Measurements from ENCODE around the gene NUP98. TPM values are rescaled to one million over a fixed set of nuclear protein-coding genes. Genes with fewer than 3 reads are reported as not detected.

Gene NUP98
- total RNA-seq, 2 experiments from 2014 or later = 102 to 115 TPM

GRCh38 chr11:3642071-3642951 is 155.0 kb downstream of the NUP98 start:
- Histone ChIP-seq H3K4me1 (ENCODE audit: insufficient read depth, low read length, poor library complexity, severe bottlenecking) (no peaks in the 10 kb centered on the region), H3K4me3 (ENCODE audit: low read depth, low read length, poor library complexity, severe bottlenecking) (no peak overlapping the region), H3K9me2 (ENCODE audit: insufficient read depth, low read length) (no peaks in the 10 kb centered on the region), H4K20me1 (ENCODE audit: insufficient read depth, low read length) (no peaks in the 10 kb centered on the region), H3K79me2 (ENCODE audit: insufficient read depth, low read depth, low read length) (no peaks in the 10 kb centered on the region), H2AFZ (ENCODE audit: low read length) (no peak overlapping the region), H3K4me2 (ENCODE audit: low read length) (no peak overlapping the region), H3K27ac (ENCODE audit: low read depth, low read length, poor library complexity, severe bottlenecking) (no peak overlapping the region), H3K9me3 (ENCODE audit: low read length) (no peaks in the 10 kb centered on the region), H3K36me3 (ENCODE audit: insufficient read depth, low read length) (no peaks in the 10 kb centered on the region)
- CTCF ChIA-PET (ENCODE audit: unreplicated experiment) = no interaction called here
- TF ChIP-seq CTCF (conservative IDR thresholded peaks at IDR 0.05; ENCODE audit: low read length) (no peak), EZH2phosphoT487 (IDR thresholded peaks at IDR 0.05; ENCODE audit: borderline replicate concordance, low read depth, low read length) (no peak)
- intact Hi-C loops (cut with micrococcal nuclease; ENCODE audit: unreplicated experiment) = no loop called here
- POLR2A ChIA-PET = no interaction called here
- no peak for DNase-seq (ENCODE audit: low spot score)
- BruUV-seq (replicated peaks) = no TSS peak

- BruUV-seq (replicated peaks) = no TSS peak
- Histone ChIP-seq H3K27ac (ENCODE audit: low read depth, low read length, poor library complexity, severe bottlenecking) (no peak within 1 kb of the TSS), H3K4me1 (ENCODE audit: insufficient read depth, low read length, poor library complexity, severe bottlenecking) (no peaks in the 10 kb centered on the region), H3K9me2 (ENCODE audit: insufficient read depth, low read length) (no peaks in the 10 kb centered on the region), H3K9me3 (ENCODE audit: low read length) (no peaks in the 10 kb centered on the region), H4K20me1 (ENCODE audit: insufficient read depth, low read length) (no peaks in the 10 kb centered on the region), H3K4me3 (ENCODE audit: low read depth, low read length, poor library complexity, severe bottlenecking) (no peak within 1 kb of the TSS), H3K36me3 (ENCODE audit: insufficient read depth, low read length) (no peaks in the 10 kb centered on the region), H3K4me2 (ENCODE audit: low read length) (no peak within 1 kb of the TSS), H3K79me2 (ENCODE audit: insufficient read depth, low read depth, low read length) (no peaks in the 10 kb centered on the region), H2AFZ (ENCODE audit: low read length) (no peak within 1 kb of the TSS)
- CTCF ChIA-PET (ENCODE audit: unreplicated experiment) = no interaction called here
- no peak for DNase-seq (ENCODE audit: low spot score)
- TF ChIP-seq CTCF (conservative IDR thresholded peaks at IDR 0.05; ENCODE audit: low read length) = no peak
- POLR2A ChIA-PET = no interaction called here
- intact Hi-C loops (cut with micrococcal nuclease; ENCODE audit: unreplicated experiment) = no loop called here
Observed at GRCh38 chr11:3641701-3642070, 155.7 kb downstream of the NUP98 start, which contains the start of gene ART5. Gene ART5, minus strand, starts transcription at chr11:3641992. Its CDS starts 130 bp downstream, at chr11:3641862.

GRCh38 chr11:3641191-3641590 is 156.2 kb downstream of the NUP98 start:
- no peaks in the 10 kb centered on the region for H3K9me3 ChIP-seq (ENCODE audit: low read length)
- ChIA-PET CTCF (ENCODE audit: unreplicated experiment) (no interaction called here), POLR2A (no interaction called here)
- H3K36me3 ChIP-seq (ENCODE audit: insufficient read depth, low read length) = no peaks in the 10 kb centered on the region
- DNase-seq (ENCODE audit: low spot score) = no peak
- H3K79me2 ChIP-seq (ENCODE audit: insufficient read depth, low read depth, low read length) = no peaks in the 10 kb centered on the region
- intact Hi-C loops (cut with micrococcal nuclease; ENCODE audit: unreplicated experiment) = no loop called here
- H2AFZ ChIP-seq (ENCODE audit: low read length) = no peak overlapping the region
- TF ChIP-seq EZH2phosphoT487 (IDR thresholded peaks at IDR 0.05; ENCODE audit: borderline replicate concordance, low read depth, low read length) (no peak), CTCF (conservative IDR thresholded peaks at IDR 0.05; ENCODE audit: low read length) (no peak)
- H3K4me3 ChIP-seq (ENCODE audit: low read depth, low read length, poor library complexity, severe bottlenecking) = no peak overlapping the region
- H3K4me2 ChIP-seq (ENCODE audit: low read length) = no peak overlapping the region
- no TSS peak for BruUV-seq (replicated peaks)
- no peak overlapping the region for H3K27ac ChIP-seq (ENCODE audit: low read depth, low read length, poor library complexity, severe bottlenecking)
- H4K20me1 ChIP-seq (ENCODE audit: insufficient read depth, low read length) = no peaks in the 10 kb centered on the region
- no peaks in the 10 kb centered on the region for H3K9me2 ChIP-seq (ENCODE audit: insufficient read depth, low read length)
- no peaks in the 10 kb centered on the region for H3K4me1 ChIP-seq (ENCODE audit: insufficient read depth, low read length, poor library complexity, severe bottlenecking)

Data from OCI-LY7 (cell line).